GM23248 (cell line): Measurements from ENCODE around the gene GOLGA2.

Experiments used
- EZH2 ChIP-seq: fragments of 200-600 bp; sonication (generic); IDR thresholded peaks from 2 replicates; pipeline ENCODE4 v1.6.1; 2018; ENCODE audit warnings: antibody characterized with exemption, mild to moderate bottlenecking; ENCODE audit not compliant: insufficient read depth, poor library complexity, severe bottlenecking
- EZH2phosphoT487 ChIP-seq: fragments of 200-600 bp; sonication (generic); IDR thresholded peaks from 2 replicates; pipeline ENCODE4 v1.6.1; 2018; ENCODE audit warnings: antibody characterized with exemption, moderate library complexity, mild to moderate bottlenecking, low read depth; ENCODE audit not compliant: insufficient read depth

DNA sequence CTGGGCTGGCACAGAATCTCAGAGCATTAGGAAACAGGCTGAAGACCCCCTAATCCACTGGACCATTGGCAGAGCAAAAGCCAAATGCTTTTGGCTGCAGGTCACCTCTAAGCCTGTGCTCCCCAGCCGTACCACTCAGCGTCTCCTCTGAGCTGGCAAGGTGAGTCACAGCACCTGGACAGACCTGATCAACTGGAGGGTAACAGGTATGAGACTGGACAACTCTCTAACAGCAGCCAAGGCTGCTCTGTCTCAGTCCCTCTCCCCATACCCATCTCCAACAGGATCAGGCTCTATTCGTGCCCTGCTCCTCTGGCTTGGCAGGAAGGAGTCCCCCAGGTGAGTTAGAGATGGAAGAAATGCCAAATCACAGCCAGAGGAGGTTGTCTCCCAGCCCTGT, 4.7 kb downstream of the GOLGA2 start:
- TF ChIP-seq EZH2phosphoT487 (no peak), EZH2 (no peak)
